Panc1 (cell line): ENCODE results near the gene TLK1. TPM values are rescaled to one million over a fixed set of nuclear protein-coding genes. Genes with fewer than 3 reads are reported as not detected.

Experiments used
- ATAC-seq: fragments of 200-7000 bp; cut with Tn5 transposase; 2 replicates; pipeline ENCODE4 v1.9.1; 2020; ENCODE audit warnings: mild to moderate bottlenecking, moderate library complexity
- BruUV-seq: library from RNA; stranded (reverse); fragments of 400-500 nt; replicated peaks from 2 replicates; lab custom pipeline; 2021; lab: Mats Ljungman, UMichigan
- CTCF ChIA-PET: fragments of 300-600 bp; sonication (Branson Sonifier 250); formaldehyde crosslinking; loops from one replicate; lab custom pipeline; 2022; ENCODE audit warnings: antibody characterized with exemption; lab: Charles Lee
- POLR2A ChIA-PET: fragments of 300-600 bp; sonication (Branson Sonifier 250); formaldehyde crosslinking; loops from one replicate; lab custom pipeline; 2022; ENCODE audit warnings: antibody characterized with exemption; lab: Charles Lee
- DNase-seq: peaks from one replicate; pipeline ENCODE4 v3.0.0-alpha.2; 2010; ENCODE audit warnings: low read depth, low spot score
- H3K27ac ChIP-seq: 2 replicates; pipeline ENCODE4 v1.5.1; 2011; ENCODE audit warnings: mild to moderate bottlenecking, low read length, inconsistent platforms
- H3K27me3 ChIP-seq: fragments of 200-500 bp; sonication (Bioruptor generic); 2 replicates; pipeline ENCODE4 v1.6.0; 2014; ENCODE audit warnings: low read length, inconsistent platforms; ENCODE audit not compliant: control insufficient read depth, insufficient read depth
- H3K36me3 ChIP-seq: fragments of 200-500 bp; sonication (Bioruptor generic); 2 replicates; pipeline ENCODE4 v1.5.1; 2014; ENCODE audit warnings: inconsistent platforms, mild to moderate bottlenecking, low read length, moderate library complexity; ENCODE audit not compliant: control insufficient read depth, insufficient read depth
- H3K4me1 ChIP-seq: 2 replicates; pipeline ENCODE4 v1.5.1; 2011; ENCODE audit warnings: inconsistent platforms, mild to moderate bottlenecking, low read length, moderate library complexity; ENCODE audit not compliant: control insufficient read depth, insufficient read depth
- H3K4me3 ChIP-seq, 2 experiments: 2 replicates each; pipeline ENCODE4 v1.5.1; 2011 to 2012; ENCODE audit warnings: low read depth in 2 of 2, low read length in 2 of 2, mild to moderate bottlenecking in 2 of 2, inconsistent platforms in 1 of 2, moderate library complexity in 1 of 2
- H3K9me3 ChIP-seq: fragments of 200-500 bp; sonication (Bioruptor generic); 2 replicates; pipeline ENCODE4 v1.5.1; 2014; ENCODE audit warnings: low read depth, mild to moderate bottlenecking, inconsistent platforms, low read length, moderate library complexity; ENCODE audit not compliant: control insufficient read depth, insufficient read depth
- CTCF ChIP-seq: fragments of 450-650 bp; IDR thresholded peaks from 2 replicates; pipeline ENCODE4 v1.5.1; 2017; ENCODE audit warnings: mild to moderate bottlenecking
- POLR2AphosphoS5 ChIP-seq: IDR thresholded peaks from 2 replicates; pipeline ENCODE4 v1.6.1; 2012; ENCODE audit warnings: mild to moderate bottlenecking, low read depth, low read length, moderate library complexity
- REST ChIP-seq, 2 experiments: IDR thresholded peaks; 2 replicates each; pipeline ENCODE4 v1.6.1; 2011 to 2012; ENCODE audit warnings: low read depth in 2 of 2, control low read depth in 1 of 2, low read length in 1 of 2, mild to moderate bottlenecking in 1 of 2, moderate library complexity in 1 of 2; ENCODE audit not compliant: insufficient read depth in 1 of 2
- SIN3A ChIP-seq: IDR thresholded peaks from 2 replicates; pipeline ENCODE4 v1.6.1; 2012; ENCODE audit warnings: low read depth, mild to moderate bottlenecking, low read length, moderate library complexity, borderline replicate concordance; ENCODE audit not compliant: insufficient read depth
- TCF7L2 ChIP-seq: IDR thresholded peaks from 2 replicates; pipeline ENCODE4 v1.6.1; 2011; ENCODE audit warnings: mild to moderate bottlenecking, low read depth, low read length, inconsistent platforms
- in situ Hi-C: cut with HindIII; loops from 2 replicates; pipeline ENCODE4 v1.10.0; 2016; ENCODE audit warnings: low sequenced_read_pairs, low pct_unique_long_range_greater_than_20kb
- intact Hi-C: fragments of 100-400 bp; cut with micrococcal nuclease; formaldehyde crosslinking; loops from one replicate; pipeline ENCODE4 v1.10.0; 2022; ENCODE audit not compliant: unreplicated experiment
- total RNA-seq: library from RNA; stranded (reverse); gene quantifications from one replicate; pipeline ENCODE4 v1.2.1, GENCODE V29; 2021; ENCODE audit not compliant: unreplicated experiment

TLK1 gene
- total RNA-seq, 1 experiment from 2014 or later = 92.9 TPM

- CTCF ChIA-PET = no interaction called here
- BruUV-seq = no TSS peak
- POLR2A ChIA-PET = no interaction called here
- TF ChIP-seq REST (IDR thresholded peaks at IDR 0.05; ENCODE audit: insufficient read depth in 1 of 2, low read depth in 2 of 2, low read length in 1 of 2) = no peak
- no peak for TF ChIP-seq SIN3A
- TF ChIP-seq TCF7L2 = no peak
- no peak for TF ChIP-seq POLR2AphosphoS5
- no peak for TF ChIP-seq CTCF
- ATAC-seq (no peak), DNase-seq (no peak)
- no peaks in the 10 kb centered on the region for H3K4me1 ChIP-seq
- in situ Hi-C loops = no loop called here
- H3K9me3 ChIP-seq = no peaks in the 10 kb centered on the region
- intact Hi-C loops = no loop called here
- H3K27ac ChIP-seq = no peak overlapping the region
- H3K36me3 ChIP-seq = no peaks in the 10 kb centered on the region
- no peak overlapping the region for H3K4me3 ChIP-seq
- H3K27me3 ChIP-seq = no peaks in the 10 kb centered on the region
Observed at GRCh38 chr2:171174075-171174474, 13.4 kb upstream of the TLK1 start.

GRCh38 chr2:171173087-171173486 lies 12.4 kb upstream of the TLK1 start:
- no peak for TF ChIP-seq REST (IDR thresholded peaks at IDR 0.05; ENCODE audit: insufficient read depth in 1 of 2, low read depth in 2 of 2, low read length in 1 of 2)
- no peak for TF ChIP-seq POLR2AphosphoS5
- TF ChIP-seq SIN3A = no peak
- TF ChIP-seq CTCF = no peak
- TF ChIP-seq TCF7L2 = no peak
- H3K27ac ChIP-seq = no peak overlapping the region
- no peaks in the 10 kb centered on the region for H3K27me3 ChIP-seq
- in situ Hi-C loops (no loop called here), intact Hi-C loops (no loop called here)
- H3K36me3 ChIP-seq = no peaks in the 10 kb centered on the region
- H3K4me1 ChIP-seq = no peaks in the 10 kb centered on the region
- H3K9me3 ChIP-seq = no peaks in the 10 kb centered on the region
- BruUV-seq = no TSS peak
- POLR2A ChIA-PET = interaction anchor here (0.6 kb wide), 1 partner anchor 163 kb away, joined by 3 read pairs; no protein-coding TSS in a partner anchor
- DNase-seq = no peak
- no peak for ATAC-seq
- CTCF ChIA-PET = no interaction called here
- H3K4me3 ChIP-seq = no peak overlapping the region
